Left forelimb (tissue), 1 donor: ENCODE measurements around the gene POLN.
"Not testable (repeated sequence)": the region's sequence is repeated elsewhere in the genome, so short reads cannot be mapped to it uniquely, and the experiment has no call there.

Experiments used
- DNase-seq: peaks from one replicate; pipeline ENCODE4 v3.0.0-alpha.2; 2018; ENCODE audit warnings: low spot score

The POLN gene

DNA sequence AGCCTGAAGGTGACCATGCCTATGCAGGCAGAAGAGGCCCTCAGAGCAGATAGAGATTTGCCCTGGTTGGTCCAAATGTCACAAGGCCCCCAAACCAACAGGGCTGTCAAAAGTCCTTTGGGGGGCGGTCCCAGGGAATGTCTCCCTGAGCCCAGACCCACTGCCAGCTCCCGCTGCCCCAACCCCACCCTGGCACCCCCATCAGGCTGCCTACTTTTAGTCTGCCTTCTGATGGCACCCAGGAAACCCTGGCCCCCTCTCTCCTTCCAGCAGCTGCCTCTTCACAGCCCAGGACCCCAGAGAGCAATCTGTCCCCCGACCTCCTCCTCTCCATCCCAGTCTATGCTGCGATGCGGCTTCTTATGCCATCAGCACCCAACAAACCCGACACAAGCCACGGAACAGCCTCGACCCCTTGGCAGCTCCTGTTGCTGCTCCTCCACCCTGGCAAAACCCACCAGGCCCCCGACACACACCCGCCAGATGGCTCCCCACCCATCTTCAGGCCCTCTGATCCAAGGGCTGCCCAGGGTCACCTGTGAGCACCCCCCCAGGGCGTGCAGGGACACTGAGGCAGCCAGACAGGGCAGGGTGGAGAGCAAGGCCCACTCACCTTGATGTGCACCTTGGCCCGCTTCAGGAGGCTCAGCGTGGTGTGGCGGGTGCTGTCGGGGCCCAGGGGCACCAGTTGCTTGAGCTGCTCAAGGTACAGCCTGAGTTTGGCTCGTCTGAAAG is 10.0 kb upstream of the POLN start:
- peak; percentile 61 for DNase-seq

DNA sequence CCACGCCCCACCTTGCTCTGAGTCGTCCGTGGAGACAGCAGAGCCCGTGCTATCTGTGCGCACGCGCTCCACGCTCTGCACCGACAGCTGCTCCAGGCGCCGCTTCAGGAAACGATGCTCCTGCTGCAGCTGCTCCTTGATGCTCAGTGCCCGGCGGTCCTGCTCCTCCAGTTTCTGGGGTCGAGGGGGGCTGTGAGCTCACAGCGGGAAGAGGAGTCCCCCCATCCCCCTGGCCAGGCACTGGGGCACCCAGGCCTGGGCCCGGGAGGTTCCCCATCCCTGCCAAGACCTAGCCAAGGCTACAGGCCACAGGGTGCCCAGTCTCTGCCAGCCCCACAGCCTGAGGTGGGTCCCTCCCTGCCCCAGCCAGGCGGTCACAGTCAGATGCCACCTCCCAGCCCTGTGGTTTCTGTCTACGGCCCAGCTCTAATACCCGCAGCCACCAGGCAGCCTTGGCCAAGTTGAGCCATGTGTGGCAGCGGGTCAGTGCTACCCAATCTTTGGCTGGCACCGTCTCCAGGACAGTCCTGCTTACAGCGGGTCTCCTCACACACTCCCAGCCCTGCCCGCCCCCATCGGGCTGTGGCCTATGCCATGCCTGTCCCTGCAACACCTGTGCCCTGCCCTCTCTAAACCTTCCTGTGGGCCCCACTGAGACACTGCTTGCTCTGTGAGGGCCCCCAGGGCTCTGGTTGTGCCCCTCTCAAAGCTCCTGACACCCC is 9.3 kb upstream of the POLN start:
- peak; percentile 33 for DNase-seq

DNA sequence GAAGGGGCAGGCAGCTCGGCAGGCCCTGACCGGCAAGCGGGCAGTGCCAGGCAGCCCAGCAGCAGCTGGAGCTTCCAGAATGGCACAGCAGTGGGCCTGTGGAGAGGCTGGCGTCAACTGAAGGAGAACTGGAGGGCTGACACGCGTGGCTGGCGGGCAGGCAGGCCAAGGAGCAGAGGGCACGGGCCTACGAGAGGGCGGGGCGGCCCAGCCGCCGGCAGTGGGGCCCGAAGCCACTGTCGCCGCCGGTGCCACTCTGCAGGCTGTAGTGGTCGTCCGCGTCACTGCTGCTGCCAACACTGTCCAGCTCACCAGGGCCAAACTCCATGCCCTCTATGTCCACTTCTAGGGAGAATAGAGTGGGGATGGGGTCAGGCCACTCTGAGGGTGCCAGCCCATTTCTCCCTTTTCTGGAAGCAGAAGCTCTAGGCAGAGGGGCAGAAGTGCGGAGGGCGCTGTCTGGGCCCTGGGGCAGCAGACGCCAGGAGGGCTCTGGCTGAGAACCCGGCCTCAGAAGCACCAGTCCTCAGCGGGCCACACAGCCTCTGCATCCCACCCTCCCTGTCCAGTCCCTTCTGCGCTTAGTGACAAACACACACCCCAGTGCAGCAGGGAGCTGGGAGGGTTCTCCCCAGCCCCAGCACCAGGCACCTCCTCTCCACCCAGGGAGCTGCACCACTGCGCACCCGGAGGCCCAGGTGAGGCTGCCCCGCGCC is 8.6 kb upstream of the POLN start:
- peak; percentile 62 for DNase-seq

DNA sequence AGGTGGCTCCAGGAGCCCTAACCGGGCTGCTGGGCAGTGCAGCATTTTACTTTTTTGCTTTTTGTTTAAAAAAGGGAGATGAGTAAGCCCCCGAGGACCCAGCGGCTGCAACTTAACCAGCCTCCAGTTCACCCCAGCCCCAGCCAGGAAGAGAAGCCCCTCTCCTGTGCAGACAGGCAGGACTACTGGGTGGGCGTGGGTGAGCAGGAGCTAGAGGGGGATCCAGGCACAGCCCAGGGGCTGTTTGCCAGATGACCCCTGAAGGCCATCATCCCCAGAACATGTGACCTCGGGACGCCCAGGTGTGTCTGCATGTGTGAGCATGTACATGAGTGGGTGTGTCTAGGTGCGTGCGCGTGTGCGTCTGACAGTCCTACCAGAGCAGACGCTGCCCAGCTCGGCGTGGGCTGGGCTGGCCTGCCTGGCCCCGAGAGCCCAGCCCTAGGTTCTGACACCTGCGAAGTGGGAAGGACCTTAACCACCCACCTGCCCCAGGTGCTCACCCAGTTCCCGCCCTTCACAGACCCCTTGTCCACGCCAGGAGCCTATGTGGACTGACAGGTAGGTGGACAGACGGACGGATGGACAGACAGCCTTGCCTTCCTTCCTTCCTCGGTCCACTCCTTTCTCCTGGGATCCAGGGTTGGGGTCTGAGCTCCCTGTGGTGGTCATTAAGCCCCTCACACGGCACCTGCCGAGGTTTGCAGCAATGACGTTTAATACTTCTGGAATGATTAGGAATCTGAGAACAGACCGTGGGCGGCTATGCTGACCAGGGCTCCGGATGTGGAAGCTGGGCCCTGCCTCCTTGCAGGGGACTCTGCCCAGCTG is 7.8 kb upstream of the POLN start:
- DNase-seq: peak; percentile 51

DNA sequence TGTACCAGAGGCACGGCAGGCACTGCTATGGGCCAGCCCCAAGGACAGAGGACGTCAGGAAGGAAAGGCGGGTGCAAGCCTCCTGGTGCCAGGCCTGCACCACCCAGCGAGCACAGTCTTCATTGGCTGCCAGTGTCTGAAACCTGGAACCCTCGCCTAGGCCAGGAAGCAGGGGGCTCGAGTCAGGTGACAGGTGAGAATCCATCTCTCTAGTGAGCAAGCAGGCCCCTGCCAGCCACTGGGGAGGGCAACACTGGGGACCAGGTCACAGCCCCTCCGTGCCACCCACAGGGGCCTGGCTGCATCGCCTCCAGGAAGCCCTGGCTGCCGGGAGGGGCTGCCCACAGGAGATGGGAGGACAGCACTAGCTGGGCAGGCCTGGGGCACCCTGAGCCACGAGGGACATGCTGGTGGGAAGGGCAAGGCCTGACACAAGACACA is 6.9 kb upstream of the POLN start:
- no peak for DNase-seq

DNA sequence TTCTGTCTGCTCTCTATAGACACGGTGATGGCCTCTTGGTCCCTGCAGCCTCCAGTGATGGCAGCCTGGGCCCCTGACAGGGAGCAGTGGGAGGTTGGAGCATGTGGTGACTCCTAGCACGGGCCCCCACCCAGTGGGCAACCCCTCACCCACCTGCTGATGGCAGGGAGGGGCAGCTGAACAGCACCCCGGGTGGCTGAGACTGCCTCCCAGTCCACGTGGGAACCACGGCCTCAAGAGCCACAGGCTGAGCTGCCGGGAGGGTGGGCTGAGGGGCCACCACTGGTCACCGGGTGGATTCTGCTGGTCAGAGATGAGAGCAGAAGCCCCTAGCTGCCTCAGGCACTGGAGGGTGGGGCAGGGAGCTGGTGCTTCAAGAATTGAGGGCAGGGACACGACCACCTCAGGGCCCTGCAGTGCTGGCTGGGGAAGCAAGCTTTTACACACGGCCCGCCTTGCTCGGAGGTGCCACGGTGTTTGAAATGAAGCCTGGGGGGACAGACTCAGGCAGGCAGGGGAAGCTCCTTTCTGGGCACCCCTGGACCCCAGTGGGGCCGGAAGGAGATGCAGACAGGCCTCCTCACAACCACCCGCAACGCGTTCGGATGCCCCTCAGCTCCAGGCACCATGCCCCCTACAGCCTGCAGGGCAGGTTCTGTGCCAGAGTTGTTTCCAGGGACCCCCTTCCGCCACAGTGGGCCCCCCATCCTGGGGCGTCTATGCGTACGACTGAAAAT is 6.3 kb upstream of the POLN start:
- DNase-seq: no peak

DNA sequence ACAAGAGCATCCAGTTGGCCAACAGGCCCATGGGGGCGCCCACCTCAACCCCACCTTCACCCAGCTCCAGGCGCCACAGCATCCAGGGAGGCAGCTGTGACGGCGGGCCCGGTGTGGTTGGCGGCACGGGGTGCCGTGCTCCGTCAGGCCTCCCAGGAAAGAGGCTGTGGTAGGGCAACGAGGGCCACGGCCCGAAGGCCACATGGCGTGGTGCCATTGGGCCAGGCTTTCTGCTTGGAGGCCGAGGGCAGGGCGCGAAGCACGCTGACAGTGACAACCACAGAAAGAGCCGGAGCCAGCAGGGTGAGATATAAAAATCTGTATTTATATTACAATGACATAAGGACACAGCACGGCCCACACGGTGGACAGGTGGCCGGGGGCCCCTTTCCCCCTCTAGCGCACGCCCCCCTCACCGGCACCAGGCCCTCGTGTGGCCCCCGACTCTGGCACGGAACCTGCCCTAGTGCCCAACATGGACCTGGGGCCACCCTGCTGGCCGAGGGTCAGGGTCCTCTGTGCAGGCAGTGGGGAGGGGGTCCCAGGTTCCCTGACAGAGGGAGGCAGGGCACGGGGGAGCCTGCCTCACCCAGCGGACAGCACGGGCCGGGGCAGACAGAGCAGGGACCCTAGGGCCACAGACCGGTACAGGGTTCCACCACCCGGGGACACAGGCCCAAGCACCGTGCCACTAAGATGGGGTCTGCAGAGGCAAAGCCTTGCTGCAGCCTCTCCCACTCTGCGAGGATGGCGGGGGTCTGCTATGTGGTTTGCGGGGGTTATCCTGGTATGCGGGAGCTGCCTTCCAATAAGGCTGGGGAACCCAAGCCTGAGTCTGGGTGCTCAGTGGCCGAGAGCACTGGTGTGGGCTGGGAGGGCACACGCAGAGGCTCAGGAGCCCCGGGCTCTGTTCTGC is 5.5 kb upstream of the POLN start:
- no peak for DNase-seq

DNA sequence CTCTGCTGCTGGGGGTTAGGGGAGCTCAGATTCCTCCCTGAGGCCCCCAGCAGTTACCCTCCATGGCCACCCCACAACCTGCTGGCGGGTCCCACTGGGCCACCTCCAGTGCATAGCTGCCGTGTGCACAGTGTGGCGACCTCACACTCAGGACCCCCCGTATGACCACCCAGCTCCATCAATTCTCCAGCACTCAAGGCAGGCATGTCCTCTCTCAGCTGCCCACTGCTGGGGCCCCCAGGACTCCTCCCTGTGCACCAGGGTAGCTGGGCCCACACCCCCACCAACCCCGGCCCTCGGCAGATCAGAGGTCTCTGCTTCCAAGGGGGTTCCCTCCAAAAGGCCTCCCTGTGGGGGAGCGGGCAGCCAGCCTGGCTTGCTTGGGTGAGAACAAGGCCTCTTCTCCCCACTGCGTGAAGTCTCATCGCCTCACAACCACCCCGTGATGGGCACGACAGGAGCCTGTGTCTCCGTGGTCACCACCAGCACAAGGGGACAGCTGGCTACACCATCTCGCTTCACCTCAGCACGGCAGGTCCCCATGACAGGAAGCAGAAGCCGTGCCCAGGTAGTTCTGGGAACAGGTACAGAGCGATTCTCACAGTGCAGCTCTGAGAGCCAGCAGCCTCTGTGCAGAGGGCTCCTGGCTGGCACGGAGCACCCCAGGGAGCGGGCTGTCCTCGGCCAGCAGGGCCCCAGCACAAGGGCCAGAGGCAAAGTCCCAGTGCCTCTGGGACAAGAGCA is 4.6 kb upstream of the POLN start:
- no peak for DNase-seq

DNA sequence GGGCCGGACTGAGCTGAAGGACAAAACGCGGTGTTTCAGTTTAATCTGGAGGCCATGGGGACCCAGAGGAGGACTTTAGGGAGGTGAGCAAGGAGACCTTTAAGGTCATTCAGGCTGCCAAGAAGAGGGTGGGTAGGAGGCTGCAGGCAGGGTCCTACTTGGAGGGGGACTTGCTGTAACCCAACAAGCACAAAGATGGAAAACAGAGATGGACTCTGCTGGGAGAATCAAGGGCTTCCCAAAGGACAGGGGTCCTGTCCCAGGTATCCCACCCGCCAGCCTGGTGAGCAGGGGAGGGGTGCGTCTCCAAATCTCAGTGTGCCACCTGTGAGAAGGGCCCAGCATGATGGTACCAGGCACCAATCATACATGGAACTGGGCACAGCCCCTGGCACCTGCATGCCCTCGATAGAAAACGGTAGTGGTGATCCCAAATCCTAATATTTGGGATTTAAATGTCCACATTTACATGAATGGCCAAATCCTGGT is 3.9 kb upstream of the POLN start:
- no peak for DNase-seq

DNA sequence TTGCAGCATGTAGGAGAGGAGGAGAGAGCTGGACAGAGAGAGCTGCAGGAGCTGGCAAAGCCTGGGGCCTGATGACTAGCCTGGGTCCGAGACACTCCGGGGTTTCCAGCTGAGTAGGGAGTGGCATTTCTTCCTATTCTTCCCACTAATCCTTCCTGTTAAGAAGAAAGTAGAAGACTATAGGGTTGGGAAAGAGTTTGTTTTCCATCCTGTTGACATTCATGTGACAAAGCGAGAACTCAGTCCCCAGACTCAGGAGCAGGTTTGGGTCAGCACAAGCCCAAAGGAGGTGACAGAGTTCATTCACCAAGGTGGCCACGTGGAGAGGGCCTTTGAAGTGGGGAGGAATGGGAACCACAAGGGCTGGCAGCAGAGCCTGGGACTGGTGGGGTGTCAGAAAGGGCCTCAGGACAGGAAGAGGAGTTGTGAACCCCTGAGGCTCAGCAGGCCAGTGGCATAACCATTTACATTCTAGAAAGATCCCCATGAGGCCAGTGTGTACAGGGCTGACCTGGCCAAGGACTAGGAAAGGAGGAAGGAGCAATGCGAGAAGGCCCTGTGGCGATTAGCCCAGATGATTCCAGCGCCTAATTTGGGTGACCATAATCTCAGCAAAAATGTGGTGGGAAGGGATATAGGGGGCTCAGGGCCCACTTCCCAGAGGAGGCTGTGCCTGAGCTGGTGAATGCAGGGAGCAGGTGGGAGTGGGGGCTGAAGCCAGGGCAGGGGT is 3.3 kb upstream of the POLN start:
- no peak for DNase-seq

DNA sequence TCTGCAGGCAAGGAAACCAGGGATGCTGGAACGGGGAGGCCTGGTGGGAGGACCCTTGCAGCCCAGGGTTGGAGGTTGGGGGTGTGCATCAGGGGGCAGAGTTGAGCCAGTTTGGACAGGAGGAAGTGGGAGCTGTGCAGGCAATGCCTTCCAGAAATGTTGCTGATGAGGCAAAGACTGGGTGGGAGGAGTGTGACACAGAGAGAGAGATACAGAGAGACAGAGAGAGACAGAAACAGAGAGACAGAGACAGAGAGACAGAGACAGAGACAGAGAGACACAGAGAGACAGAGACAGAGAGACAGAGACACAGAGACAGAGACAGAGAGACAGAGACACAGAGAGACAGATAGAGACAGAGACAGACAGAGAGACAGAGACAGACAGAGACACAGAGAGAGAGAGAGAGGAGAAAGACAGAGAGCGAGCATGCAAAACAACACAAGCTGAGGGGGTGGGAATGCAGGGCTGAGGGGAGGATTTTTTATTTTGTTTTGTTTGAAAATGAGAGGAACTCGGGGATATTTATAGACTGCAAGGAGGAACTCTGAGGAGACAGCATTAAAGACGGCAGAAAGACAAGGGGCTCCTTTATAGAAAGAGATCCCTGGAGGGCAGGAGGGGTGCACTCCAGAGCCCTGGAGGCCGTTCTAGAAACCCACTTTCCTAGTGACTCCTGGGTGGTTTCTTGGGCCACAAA is 1.9 kb upstream of the POLN start:
- peak; percentile 68 for DNase-seq

DNA sequence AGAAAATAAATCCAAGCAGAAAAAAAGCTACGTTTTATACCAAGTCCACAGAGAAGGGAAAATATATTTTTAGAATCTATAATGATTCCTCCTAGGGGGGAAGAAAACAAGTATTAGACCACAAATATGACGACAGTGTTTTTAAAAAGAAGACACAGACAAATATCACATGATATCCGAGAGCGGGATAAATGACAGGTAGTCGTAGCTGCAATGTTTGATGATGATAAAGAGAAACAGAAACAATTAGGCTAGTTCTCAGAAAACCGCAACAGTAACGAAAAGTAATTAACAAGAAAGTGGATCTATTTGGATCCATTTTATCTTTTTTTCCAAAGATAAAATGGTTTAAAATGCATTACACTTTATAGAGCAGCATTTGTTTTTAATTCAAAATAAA is 918 bp downstream of the POLN start:
- DNase-seq: no peak

DNA sequence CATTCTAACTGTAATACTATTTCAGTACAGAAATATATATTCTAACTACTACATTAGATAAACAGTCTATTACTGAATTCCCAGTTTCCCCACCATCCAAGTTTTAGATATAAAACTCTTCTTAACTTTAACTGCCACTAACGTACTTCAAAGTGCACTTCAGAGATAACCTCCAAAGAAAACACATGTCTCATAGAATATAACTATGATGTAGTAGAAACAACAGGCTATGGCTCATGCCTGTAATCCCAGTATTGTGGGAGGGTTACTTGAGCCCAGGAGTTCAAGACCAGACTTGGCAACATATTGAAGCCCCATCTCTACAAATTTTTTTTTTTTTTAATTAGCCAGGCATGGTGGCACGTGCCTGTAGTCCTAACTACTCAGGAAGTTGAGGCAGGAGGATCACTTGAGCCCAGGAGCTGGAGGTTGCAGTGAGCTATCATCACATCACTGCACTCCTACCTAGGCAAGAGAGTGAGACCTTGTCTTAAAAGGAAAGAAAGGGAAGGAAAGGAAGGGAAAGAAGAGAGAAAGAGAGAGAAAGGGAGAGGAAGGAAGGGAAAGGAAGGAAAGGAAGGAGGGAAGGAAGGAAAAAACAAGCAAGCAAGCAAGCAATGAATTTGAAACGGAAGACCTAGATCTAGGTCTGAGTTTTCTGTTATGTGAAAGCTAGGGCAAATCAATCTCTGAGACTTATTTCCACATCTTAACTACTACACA is 4.8 kb downstream of the POLN start:
- no peak for DNase-seq

DNA sequence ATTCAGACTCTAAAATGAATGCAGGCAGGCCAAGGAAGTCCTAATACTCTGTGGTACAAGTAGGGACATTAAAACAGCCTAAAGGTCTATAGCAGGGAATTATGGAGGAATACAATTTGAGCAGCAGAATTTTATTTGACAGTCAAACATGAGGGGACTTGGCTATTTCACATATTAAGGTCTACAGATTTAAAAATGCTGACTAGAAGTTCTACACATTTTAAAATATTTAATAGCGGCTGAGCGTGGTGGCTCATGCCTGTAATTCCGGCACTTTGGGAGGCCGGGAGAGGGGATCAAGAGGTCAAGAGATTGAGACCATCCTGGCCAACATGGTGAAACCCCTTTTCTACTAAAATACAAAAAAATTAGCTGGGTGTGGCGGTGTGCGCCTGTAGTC is 10.8 kb downstream of the POLN start:
- DNase-seq: no peak

DNA sequence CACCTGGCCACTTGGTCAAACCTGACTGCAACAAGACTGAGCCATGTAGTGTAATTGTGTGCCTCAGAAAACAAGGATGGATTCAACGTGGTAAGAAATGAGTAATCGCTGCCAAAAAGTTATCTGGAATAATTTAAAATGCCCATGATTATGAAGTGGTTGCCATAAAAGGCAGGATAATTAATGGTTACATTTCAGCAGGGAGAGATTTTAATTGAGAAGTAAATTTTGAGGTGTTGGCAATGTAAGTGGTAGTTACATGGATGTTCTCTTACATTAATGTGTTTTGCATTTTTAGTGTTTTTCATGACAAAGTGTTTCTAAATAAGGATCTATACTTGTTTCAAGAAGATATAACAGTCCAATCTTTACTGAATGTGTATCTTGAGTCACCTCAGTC is 15.7 kb downstream of the POLN start:
- no peak for DNase-seq

DNA sequence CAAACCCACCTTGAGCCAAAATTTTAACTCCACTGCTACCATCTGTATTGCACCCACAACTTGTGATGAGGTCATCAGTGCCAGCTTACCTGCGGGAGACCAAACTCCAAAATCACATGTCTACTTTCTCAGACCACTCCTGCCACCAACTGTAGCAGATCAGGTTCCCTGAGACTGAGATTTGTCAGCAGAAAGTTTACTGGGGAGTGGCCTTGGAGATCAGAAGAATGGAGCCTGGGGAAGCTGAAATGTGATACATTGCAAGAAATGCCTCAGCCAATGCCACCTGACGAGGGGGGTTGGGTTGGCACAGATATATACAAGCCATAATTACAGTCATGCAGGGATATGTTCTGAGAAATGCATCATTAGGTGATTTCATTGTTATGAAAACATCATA is 19.1 kb downstream of the POLN start:
- DNase-seq: no peak

DNA sequence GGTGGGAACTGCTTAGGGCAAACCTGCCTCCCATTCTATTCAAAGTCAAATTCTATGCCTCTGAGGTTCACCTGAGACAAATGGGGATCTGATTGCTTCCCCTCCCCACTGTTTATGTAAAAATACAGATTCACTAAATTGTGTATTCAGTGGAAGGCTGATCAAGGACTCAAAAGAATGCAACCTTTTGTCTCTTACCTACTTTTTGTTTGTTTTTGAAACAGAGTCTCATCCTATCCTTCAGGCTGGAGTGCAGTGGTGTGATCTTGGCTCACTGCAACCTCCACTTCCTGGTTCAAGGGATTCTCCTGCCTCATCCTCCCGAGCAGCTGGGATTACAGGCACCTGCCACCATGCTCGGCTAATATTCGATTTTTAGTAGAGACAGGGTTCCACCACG is 20.5 kb downstream of the POLN start:
- not testable (repeated sequence) for DNase-seq
